Measurements from ENCODE around the gene ARHGEF1. TPM values are rescaled to one million over a fixed set of nuclear protein-coding genes. Genes with fewer than 3 reads are reported as not detected.

ARHGEF1 gene
- total RNA-seq, 4 donors from 2014 or later: 40.4 to 58.3 (median 51.4) TPM

DNA sequence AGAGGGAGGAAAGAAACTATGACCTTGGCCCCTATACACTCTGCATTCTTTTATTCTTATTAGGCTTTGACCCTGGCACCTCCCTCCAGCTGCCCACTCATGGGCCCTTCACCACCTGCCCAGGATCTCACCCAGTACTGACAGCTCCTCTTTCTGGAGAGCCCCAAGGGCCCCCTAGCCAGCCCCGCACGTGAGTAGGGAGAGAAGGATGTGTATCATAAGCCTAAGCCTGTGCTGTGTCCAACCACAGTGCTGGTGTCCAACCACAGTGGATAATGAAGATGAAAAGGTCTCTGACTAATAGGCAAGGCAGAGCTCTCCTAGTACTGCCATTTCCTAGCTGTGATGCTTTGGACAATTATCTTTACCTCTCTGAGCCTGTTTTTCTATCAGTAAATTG is 33.9 kb upstream of the ARHGEF1 start:
- WGBS, 2 donors (ENCODE audit: low coverage in 1 of 2): no CpG with 5 or more reads among the region's 2 CpGs
- H3K27me3 ChIP-seq: peaks cover 49% of the 10 kb centered on the region

DNA sequence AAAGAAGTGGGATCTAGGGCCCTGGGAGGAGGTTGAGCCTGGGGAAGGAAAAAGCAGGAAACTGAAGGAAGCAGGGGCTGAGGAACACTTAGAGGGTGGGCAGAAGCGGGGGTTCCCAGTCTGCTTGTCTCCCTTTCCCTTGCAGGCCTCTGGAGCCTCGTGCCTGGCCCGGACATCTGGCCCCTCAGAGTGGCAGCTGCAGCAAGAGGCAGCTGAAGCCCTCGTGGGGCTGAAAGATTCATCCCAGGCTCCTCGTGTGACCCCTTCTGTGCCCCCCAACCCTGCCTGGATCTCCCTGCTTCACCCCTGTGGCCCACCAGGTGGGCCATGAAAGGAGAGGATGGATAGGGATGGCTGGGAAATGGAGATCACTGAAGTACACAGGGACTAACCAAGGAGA is 32.6 kb upstream of the ARHGEF1 start:
- Histone ChIP-seq H3K4me3 (no peak overlapping the region), H3K9me3 (no peaks in the 10 kb centered on the region), H3K4me1 (no peaks in the 10 kb centered on the region), H3K36me3 (no peaks in the 10 kb centered on the region), H3K27me3 (peaks cover 46% of the 10 kb centered on the region), H3K27ac (no peak overlapping the region)
- WGBS, 2 donors (ENCODE audit: low coverage in 1 of 2): no CpG with 5 or more reads among the region's 5 CpGs
- no peak for TF ChIP-seq EP300 (IDR thresholded peaks at IDR 0.05)
- TF ChIP-seq, protein P1, sequence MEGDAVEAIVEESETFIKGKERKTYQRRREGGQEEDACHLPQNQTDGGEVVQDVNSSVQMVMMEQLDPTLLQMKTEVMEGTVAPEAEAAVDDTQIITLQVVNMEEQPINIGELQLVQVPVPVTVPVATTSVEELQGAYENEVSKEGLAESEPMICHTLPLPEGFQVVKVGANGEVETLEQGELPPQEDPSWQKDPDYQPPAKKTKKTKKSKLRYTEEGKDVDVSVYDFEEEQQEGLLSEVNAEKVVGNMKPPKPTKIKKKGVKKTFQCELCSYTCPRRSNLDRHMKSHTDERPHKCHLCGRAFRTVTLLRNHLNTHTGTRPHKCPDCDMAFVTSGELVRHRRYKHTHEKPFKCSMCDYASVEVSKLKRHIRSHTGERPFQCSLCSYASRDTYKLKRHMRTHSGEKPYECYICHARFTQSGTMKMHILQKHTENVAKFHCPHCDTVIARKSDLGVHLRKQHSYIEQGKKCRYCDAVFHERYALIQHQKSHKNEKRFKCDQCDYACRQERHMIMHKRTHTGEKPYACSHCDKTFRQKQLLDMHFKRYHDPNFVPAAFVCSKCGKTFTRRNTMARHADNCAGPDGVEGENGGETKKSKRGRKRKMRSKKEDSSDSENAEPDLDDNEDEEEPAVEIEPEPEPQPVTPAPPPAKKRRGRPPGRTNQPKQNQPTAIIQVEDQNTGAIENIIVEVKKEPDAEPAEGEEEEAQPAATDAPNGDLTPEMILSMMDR (IDR thresholded peaks at IDR 0.05): no peak
- no peak for TF ChIP-seq POLR2A (IDR thresholded peaks at IDR 0.05)
- TF ChIP-seq POLR2AphosphoS5 (IDR thresholded peaks at IDR 0.05): no peak
- no peak for ATAC-seq

More for the DNA sequence above, 33.9 kb upstream of the ARHGEF1 start:
- H3K4me3 ChIP-seq: no peak overlapping the region
- H3K9me3 ChIP-seq: no peaks in the 10 kb centered on the region
- H3K36me3 ChIP-seq: no peaks in the 10 kb centered on the region
- TF ChIP-seq POLR2AphosphoS5 (IDR thresholded peaks at IDR 0.05): no peak
- TF ChIP-seq, protein P1 (IDR thresholded peaks at IDR 0.05): no peak
- no peak for TF ChIP-seq EP300 (IDR thresholded peaks at IDR 0.05)
- no peak for TF ChIP-seq POLR2A (IDR thresholded peaks at IDR 0.05)
- ATAC-seq: no peak
- no peak overlapping the region for H3K27ac ChIP-seq
- no peaks in the 10 kb centered on the region for H3K4me1 ChIP-seq

DNA sequence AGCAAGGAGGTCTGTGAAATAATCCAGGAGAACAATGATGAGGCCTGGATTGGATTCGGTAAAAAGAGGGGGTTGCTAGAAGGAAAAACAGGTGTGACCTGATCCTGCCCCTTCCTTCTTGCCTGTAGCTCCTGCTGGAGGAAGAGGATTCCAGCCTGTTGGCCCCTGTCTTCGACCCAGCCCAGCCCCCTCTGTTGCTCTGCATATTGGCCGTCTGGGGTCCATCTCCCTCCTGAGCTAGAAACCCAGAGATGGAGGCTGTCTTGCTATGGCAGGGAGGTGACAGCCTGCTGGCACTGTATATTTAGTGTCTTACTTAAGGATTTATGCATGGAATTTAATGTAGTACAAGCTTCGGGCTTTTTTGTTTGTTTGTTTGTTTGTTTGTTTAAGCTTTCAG is 31.5 kb upstream of the ARHGEF1 start:
- WGBS, 2 donors (ENCODE audit: low coverage in 1 of 2): 6 to 11% methylated on average over 4 of the region's 4 CpGs
- H3K4me3 ChIP-seq: no peak overlapping the region
- no peak for ATAC-seq

DNA sequence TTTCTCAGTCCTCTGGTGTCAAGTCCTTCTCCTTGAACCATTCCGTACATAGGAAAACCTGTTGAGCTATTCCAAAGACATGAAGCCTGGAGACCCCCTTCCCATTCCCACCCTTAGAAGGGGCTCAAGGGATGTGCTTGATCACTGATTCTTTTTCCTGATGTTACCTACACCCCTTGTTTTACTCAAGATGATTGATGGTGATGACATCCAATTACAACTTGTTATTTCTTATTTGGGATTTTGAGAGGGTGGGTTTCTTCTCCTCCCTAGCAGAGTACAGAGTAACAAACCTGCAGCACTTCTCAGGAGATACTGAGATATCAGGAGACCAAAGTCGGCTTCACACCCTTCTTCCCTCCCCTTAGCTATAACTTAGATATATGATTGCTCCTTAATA is 29.6 kb upstream of the ARHGEF1 start:
- ATAC-seq: no peak

More for the DNA sequence above, 31.5 kb upstream of the ARHGEF1 start:
- Histone ChIP-seq H3K36me3 (no peaks in the 10 kb centered on the region), H3K9me3 (no peaks in the 10 kb centered on the region), H3K27me3 (peaks cover 50% of the 10 kb centered on the region), H3K27ac (no peak overlapping the region), H3K4me1 (no peaks in the 10 kb centered on the region)
- TF ChIP-seq POLR2AphosphoS5 (IDR thresholded peaks at IDR 0.05): no peak

DNA sequence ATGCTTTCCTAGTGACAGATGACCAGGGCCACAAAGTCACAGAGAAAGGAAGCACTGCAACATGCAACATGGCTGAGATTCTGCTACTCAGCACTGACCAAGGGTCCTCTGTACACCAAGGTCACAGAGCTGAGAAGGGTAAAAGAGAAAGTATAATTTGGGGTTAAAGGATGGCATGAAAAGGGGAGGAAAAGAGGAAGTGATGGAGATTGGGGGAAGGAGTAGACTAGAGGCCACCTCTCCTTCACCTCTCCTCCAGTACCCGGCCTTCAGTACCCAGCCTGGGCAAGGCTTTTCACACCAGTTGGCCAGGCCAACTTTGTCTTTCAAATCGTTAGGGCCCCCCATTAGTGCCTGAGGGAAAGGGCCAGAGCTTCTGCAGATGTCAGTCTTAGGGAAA is 29.2 kb upstream of the ARHGEF1 start:
- no peak for ATAC-seq
- no peak overlapping the region for H3K27ac ChIP-seq
- TF ChIP-seq POLR2AphosphoS5 (IDR thresholded peaks at IDR 0.05) (no peak), POLR2A (IDR thresholded peaks at IDR 0.05) (no peak), EP300 (IDR thresholded peaks at IDR 0.05) (no peak)
- TF ChIP-seq, protein P1 (IDR thresholded peaks at IDR 0.05): no peak

More for the DNA sequence above, 29.6 kb upstream of the ARHGEF1 start:
- TF ChIP-seq, protein P1 (IDR thresholded peaks at IDR 0.05): no peak
- TF ChIP-seq EP300 (IDR thresholded peaks at IDR 0.05) (no peak), POLR2A (IDR thresholded peaks at IDR 0.05) (no peak), POLR2AphosphoS5 (IDR thresholded peaks at IDR 0.05) (no peak)
- Histone ChIP-seq H3K4me1 (no peaks in the 10 kb centered on the region), H3K27ac (no peak overlapping the region), H3K36me3 (no peaks in the 10 kb centered on the region), H3K4me3 (no peak overlapping the region), H3K27me3 (peaks cover 42% of the 10 kb centered on the region), H3K9me3 (no peaks in the 10 kb centered on the region)
- WGBS, 2 donors (ENCODE audit: low coverage in 1 of 2): 50 to 100% methylated on average over 1 to 2 of the region's 2 CpGs

More for the DNA sequence above, 29.2 kb upstream of the ARHGEF1 start:
- Histone ChIP-seq H3K9me3 (no peaks in the 10 kb centered on the region), H3K4me1 (no peaks in the 10 kb centered on the region), H3K4me3 (no peak overlapping the region), H3K27me3 (peaks cover 42% of the 10 kb centered on the region), H3K36me3 (no peaks in the 10 kb centered on the region)
- 67% methylated on average over 1 of the region's 2 CpGs; no CpG with 5 or more reads in 1 of the 2 donors for WGBS, 2 donors (ENCODE audit: low coverage in 1 of 2)
